DND-41 (cell line): ENCODE data around the gene ZNF184.

Experiments
- EZH2 ChIP-seq: IDR thresholded peaks from 3 replicates; pipeline ENCODE4 v1.6.1; 2012; ENCODE audit warnings: borderline replicate concordance, low read depth, mild to moderate bottlenecking, moderate library complexity, low read length, inconsistent platforms; ENCODE audit not compliant: severe bottlenecking
- TF ChIP-seq, protein P1 (sequence below): IDR thresholded peaks from 2 replicates; pipeline ENCODE4 v1.5.1; 2012; ENCODE audit warnings: borderline replicate concordance, low read length, moderate library complexity, mild to moderate bottlenecking; ENCODE audit not compliant: poor library complexity, severe bottlenecking; ENCODE audit errors: extremely low read depth

DNA sequence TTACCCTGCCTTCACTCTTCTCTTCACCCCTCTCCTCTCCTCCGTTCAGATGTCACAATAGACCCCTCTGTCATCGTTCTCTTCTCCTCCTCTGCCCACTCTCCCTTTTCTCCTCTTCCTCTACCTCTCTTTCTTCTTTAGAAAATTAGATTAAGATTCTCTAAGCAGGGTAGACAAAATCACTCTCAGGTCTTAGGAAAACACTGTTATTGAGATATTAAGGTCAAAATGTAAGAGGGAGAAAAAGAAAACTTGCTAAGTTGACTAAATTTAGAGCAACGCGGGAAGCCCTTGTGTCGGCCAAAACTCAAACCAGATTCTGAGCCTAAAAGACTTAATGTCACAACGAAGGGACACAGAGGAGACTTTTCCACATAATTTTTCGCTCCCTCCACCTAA, 22.1 kb upstream of the ZNF184 start:
- TF ChIP-seq, protein P1, sequence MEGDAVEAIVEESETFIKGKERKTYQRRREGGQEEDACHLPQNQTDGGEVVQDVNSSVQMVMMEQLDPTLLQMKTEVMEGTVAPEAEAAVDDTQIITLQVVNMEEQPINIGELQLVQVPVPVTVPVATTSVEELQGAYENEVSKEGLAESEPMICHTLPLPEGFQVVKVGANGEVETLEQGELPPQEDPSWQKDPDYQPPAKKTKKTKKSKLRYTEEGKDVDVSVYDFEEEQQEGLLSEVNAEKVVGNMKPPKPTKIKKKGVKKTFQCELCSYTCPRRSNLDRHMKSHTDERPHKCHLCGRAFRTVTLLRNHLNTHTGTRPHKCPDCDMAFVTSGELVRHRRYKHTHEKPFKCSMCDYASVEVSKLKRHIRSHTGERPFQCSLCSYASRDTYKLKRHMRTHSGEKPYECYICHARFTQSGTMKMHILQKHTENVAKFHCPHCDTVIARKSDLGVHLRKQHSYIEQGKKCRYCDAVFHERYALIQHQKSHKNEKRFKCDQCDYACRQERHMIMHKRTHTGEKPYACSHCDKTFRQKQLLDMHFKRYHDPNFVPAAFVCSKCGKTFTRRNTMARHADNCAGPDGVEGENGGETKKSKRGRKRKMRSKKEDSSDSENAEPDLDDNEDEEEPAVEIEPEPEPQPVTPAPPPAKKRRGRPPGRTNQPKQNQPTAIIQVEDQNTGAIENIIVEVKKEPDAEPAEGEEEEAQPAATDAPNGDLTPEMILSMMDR, result no peak
- TF ChIP-seq EZH2, result no peak
